22Rv1 (cell line): Measurements from ENCODE around the gene ZNF526.

Experiments
- ZFX ChIP-seq: fragments of 450-650 bp; IDR thresholded peaks from 2 replicates; pipeline ENCODE4 v1.6.1; 2017; ENCODE audit warnings: antibody characterized with exemption, borderline replicate concordance
- TF ChIP-seq, protein P1 (sequence below): fragments of 450-650 bp; IDR thresholded peaks from 2 replicates; pipeline ENCODE4 v1.5.1; 2017; ENCODE audit warnings: mild to moderate bottlenecking

DNA sequence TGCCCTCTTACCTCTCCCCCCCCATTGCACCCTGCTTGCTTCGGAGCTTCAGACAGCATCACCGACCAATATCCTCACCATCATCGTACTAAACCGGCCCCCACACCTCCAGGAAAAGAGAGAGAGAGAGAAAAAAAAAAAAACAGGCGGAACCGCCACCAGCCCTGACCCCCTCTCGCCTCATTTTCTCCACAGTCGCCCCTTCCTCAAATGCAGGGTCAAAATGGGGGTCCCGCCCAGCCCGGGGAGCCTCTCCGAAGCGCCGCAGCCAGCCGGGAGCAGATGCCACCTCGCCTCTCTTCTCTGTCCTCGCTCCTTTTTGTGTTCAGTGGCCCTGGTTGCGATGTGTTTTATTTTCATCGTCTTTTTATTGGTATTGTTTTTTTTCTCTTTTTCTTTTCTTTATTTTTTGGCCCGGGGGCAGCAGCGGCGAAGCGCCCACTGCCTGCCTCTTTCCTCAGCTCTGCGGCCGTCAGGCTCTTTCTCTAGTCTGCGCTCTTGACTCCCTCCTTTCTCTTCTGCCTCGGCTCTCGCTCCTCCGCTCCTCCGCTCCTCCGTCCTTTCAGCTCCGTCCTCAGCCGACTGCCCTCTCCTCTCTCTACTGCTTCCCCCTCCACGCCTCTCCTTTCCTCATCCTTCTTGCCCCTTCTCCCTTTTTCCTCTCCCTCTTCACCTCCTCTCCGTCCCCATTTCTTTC is 44.0 kb upstream of the ZNF526 start:
- no peak for TF ChIP-seq ZFX
- TF ChIP-seq, protein P1, sequence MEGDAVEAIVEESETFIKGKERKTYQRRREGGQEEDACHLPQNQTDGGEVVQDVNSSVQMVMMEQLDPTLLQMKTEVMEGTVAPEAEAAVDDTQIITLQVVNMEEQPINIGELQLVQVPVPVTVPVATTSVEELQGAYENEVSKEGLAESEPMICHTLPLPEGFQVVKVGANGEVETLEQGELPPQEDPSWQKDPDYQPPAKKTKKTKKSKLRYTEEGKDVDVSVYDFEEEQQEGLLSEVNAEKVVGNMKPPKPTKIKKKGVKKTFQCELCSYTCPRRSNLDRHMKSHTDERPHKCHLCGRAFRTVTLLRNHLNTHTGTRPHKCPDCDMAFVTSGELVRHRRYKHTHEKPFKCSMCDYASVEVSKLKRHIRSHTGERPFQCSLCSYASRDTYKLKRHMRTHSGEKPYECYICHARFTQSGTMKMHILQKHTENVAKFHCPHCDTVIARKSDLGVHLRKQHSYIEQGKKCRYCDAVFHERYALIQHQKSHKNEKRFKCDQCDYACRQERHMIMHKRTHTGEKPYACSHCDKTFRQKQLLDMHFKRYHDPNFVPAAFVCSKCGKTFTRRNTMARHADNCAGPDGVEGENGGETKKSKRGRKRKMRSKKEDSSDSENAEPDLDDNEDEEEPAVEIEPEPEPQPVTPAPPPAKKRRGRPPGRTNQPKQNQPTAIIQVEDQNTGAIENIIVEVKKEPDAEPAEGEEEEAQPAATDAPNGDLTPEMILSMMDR = no peak
